ENCODE data around the gene CORIN.

The CORIN gene

DNA sequence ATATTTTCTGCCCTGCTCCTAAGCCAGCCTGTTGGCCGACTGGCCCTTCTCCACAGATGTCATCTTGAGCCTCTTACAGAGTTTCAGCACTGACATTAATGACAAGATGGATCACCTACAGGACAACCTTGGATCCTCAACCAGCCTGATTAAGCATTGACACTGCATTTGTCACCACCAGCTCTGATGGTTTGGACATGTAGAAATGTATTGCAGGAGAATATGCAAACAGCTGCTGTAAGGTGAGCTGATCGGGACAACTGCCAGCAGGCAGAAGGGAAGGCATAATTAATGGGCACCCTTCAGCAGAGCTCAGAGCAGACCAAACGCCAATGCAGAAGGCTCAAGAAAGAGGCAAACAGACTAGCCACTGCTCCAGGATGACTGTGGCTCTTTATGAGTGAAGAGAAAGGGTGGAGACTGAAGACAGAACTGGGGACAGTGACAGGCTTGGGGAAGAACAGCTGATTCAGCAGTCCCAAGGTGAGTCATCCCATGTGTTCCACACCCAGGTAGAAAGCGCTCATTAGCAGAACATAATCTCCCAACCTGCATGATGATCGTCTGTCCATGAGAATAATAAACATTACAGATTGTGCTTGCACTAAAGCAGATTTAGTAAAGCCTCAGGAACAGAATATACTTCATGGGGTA lies 6.7 kb downstream of the CORIN start:
- no peak for DNase-seq (ENCODE audit: low read depth in 1 of 2, low spot score in 1 of 2)

GRCh38 chr4:47830265-47831025 lies 7.4 kb downstream of the CORIN start:
- no peak for DNase-seq (ENCODE audit: low read depth in 1 of 2, low spot score in 1 of 2)

GRCh38 chr4:47829438-47829837 lies 8.4 kb downstream of the CORIN start:
- DNase-seq (ENCODE audit: low read depth in 1 of 2, low spot score in 1 of 2): no peak

GRCh38 chr4:47827343-47828047 lies 10.4 kb downstream of the CORIN start:
- DNase-seq (ENCODE audit: low read depth in 1 of 2, low spot score in 1 of 2): no peak

DNA sequence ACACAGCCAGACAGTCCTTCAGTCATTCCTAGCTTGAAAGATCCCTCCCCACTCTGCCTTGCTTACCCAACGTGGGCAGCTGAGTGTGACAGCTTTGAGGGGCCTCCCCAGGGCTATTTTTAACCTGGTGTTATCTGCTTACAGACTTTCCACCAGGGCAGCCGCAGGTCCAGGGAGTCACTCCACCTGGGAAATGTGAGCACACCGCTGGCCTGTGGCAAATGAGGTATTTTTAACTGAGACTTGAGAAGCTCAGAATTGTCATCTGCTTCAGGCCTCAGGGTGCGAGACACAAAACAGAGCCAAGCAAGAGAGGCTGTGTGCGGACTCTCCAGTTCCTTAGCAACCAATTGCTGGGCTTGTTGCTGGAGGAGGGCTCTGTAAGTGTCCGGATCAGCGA lies 13.0 kb downstream of the CORIN start:
- DNase-seq (ENCODE audit: low read depth in 1 of 2, low spot score in 1 of 2): no peak

- no peak for DNase-seq (ENCODE audit: low read depth in 1 of 2, low spot score in 1 of 2)
Measured at GRCh38 chr4:47819178-47819577, 18.7 kb downstream of the CORIN start.

GRCh38 chr4:47817275-47817674 lies 20.6 kb downstream of the CORIN start:
- no peak for DNase-seq (ENCODE audit: low read depth in 1 of 2, low spot score in 1 of 2)

DNA sequence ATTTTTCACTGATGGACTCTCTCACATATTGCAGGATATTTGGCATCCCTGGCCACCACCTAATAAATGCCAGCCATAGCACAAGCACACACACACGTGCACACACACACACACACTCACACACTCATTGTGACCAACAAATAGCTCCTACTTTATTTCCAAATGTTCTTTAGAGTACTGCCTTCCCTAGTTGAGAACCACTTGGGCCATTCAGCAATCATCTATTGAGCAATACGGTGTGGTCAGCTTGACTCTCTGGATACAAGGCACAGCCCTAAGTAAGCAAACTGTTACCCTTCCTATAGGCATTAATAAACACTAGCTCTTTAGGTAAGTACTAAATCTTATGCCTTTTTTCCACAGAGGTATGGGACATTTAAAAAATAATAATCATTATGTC lies 21.1 kb downstream of the CORIN start:
- DNase-seq (ENCODE audit: low read depth in 1 of 2, low spot score in 1 of 2): no peak

DNA sequence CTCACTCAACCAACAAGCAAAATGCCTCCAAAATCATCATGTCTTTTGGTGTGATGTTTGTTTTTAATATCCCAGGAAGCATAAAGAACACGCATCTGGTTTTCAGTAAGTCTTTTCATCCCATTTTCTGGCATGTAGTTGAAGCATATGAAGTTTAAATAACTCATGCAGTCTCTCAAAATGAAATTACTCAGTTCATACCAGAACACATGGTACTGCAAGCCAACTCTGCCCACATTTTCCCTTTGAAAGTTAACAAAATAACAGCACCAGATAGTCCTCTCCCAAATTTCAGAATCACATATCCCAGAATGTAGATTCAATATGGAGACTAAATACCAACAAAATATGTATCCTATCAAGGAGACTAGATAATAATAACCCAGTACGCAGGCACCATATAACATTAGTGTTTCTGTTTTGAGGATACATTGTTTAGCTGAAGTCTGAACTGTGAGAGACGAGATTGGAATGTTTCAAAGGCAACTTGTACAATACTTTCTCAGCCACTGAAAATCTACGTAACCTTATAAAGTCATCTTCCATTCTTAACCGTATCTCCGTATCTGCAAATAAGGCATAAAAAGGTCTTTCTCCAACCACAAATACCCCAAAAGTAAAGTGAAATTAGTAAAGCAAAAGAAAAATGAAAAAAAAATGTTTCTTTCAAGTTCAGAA lies 23.1 kb downstream of the CORIN start:
- DNase-seq (ENCODE audit: low read depth in 1 of 2, low spot score in 1 of 2): no peak

- DNase-seq (ENCODE audit: low read depth in 1 of 2, low spot score in 1 of 2): no peak
Measured at GRCh38 chr4:47809654-47810203, 28.1 kb downstream of the CORIN start.

DNA sequence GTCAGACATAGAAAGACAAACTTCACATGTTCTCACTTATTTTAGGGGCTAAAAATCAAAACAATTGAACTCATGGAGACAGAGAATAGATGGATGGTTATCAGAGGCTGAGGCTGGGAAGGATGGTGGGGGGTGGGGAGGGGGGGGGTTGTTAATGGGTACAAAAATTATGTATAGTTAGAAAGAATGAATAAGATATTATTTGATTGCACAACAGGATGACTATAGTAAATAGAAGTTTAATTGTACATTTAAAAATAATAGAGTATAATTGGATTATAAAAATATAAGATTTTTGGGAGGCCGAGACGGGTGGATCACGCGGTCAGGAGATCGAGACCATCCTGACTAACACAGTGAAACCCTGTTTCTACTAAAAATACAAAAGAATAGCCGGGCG lies 33.3 kb downstream of the CORIN start:
- no peak for DNase-seq (ENCODE audit: low read depth in 1 of 2, low spot score in 1 of 2)

DNA sequence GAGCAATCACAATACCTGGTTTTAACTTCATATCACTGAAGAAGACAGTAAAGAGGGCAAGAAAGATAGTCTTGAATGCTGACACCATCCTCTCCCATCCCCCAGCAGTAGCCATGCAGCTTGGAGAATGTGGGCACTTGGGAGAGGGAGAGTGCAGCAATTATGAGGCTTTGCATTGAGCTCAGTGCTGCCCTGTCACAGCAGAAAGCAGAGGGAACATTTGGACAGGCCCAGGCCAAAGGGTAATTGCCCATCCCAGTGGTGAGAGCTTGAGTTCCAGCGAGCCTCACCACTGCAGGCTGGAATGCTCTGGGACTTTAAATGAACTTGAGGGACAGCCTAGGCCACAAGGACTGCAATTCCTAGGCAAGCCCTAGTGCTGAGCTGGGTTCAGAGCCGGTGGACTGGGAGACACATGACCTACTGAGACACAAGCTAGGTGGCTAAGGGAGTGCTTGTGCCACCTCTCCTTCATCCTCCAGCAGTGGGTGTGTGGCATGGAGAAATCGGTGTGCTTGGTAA lies 36.3 kb downstream of the CORIN start:
- no peak for DNase-seq (ENCODE audit: low read depth in 1 of 2, low spot score in 1 of 2)

DNA sequence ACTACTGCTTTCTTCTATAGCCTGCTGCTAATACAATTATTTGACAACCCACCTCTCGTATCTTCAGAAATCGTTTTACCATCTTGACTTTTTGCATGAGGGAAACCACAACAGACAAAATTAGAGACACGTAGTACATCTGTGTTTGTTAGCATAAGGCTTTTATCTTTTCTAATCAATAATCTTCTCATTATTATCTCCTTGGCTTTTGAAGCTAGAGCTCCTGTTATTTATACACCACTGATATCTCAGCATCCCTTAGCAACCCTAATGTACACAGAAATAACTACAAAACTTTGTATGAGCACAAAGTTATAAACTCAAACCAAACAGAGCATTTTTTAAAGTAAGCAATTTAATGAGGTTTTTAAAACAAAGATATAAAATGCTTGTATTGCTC lies 39.7 kb downstream of the CORIN start:
- no peak for DNase-seq (ENCODE audit: low read depth in 1 of 2, low spot score in 1 of 2)

DNA sequence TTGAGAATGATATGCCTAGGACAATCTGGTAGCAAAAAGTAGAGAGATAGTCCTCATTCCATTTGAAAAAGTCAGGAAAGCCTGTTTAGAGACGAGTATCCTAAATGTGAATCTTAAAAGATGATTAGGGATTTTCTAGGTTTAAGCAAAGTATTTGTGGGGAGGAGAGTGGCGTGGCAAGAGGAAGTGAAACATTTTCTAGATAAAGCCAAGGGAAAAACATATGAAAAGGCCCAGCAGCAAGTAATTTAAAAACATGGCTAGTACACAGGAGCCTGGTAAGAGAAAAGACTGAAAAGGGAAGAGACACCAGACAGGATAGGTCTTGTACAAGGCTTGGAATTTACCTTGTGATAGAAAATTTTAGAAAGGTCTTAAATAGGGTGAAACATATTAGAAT lies 45.9 kb downstream of the CORIN start:
- no peak for DNase-seq (ENCODE audit: low read depth in 1 of 2, low spot score in 1 of 2)

DNA sequence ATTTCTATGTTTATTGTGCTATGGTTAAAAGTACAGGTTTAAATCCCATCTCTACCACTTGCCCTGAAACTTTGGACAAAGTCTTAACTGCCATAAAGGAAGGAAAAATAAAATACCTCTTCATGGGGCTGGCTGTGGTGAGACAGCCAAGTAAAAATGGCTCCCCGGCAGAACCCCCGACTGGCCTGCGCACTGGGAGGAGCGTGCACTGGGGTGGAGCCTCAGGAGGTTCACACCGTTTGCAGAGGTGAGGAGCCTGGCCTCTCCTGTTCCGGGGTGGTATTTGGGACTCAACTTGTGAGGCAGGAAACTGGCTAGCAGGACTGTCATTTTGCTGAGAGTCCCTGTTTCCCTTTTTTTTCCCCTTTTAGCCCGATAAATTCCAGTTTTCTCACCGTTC lies 47.8 kb downstream of the CORIN start:
- DNase-seq (ENCODE audit: low read depth in 1 of 2, low spot score in 1 of 2): no peak

- DNase-seq (ENCODE audit: low read depth in 1 of 2, low spot score in 1 of 2): no peak
Measured at GRCh38 chr4:47788126-47788525, 49.7 kb downstream of the CORIN start.

GRCh38 chr4:47786958-47787370 lies 50.9 kb downstream of the CORIN start:
- no peak for DNase-seq (ENCODE audit: low read depth in 1 of 2, low spot score in 1 of 2)

DNA sequence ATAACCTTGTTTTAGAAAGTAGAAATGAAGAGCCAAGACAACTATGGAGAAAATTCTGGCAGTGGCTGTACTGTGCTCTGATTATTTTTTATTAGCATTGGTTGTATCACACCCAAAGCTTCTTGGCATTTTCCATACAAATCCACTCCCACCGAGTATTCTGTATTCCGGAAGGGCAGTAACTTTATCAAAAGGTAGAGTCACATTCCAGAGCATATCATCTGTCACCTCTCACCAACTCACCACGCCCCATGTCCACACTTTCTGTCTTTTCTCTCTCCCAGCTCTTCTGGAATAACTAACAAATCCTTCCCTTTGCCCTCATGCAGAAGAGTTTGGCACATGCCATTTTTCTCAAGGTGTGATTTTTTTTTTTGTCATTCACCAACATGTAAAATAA lies 52.7 kb downstream of the CORIN start:
- no peak for DNase-seq (ENCODE audit: low read depth in 1 of 2, low spot score in 1 of 2)

- DNase-seq (ENCODE audit: low read depth in 1 of 2, low spot score in 1 of 2): no peak
Measured at GRCh38 chr4:47784222-47784621, 53.6 kb downstream of the CORIN start.

DNA sequence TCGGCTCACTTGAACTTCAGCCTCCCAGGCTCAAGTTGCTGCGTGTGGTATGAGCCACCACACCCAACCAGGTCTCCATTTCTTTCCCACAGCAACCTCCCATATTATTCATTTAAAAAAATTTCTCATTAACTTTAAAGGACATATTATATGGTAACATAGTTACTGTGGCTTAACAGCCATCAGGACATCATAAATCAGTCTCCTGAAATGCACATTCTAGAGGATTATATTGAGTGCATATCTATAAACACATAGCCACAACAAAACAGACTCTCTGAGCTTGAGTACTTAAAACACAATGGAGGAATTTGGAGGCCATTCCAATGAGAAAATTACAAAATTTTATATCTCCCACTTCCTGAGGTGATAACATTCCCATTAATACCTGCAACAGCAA lies 61.5 kb downstream of the CORIN start:
- no peak for DNase-seq (ENCODE audit: low read depth in 1 of 2, low spot score in 1 of 2)

GRCh38 chr4:47774079-47774478 lies 63.8 kb downstream of the CORIN start:
- no peak for DNase-seq (ENCODE audit: low read depth in 1 of 2, low spot score in 1 of 2)

Measured in stimulated activated CD4-positive, alpha-beta T cell treated with anti-CD3 and anti-CD28 coated beads, Interleukin-15, amount 100 ng/mL, for 1 hour (primary cell).